GM12872 (cell line): ENCODE data around the gene HSPG2.

Source experiments
- TF ChIP-seq, protein P1 (sequence below): IDR thresholded peaks from 3 replicates; pipeline ENCODE4 v1.5.1; 2011; ENCODE audit warnings: low read depth, mild to moderate bottlenecking, low read length, moderate library complexity; ENCODE audit not compliant: insufficient read depth

Gene HSPG2

DNA sequence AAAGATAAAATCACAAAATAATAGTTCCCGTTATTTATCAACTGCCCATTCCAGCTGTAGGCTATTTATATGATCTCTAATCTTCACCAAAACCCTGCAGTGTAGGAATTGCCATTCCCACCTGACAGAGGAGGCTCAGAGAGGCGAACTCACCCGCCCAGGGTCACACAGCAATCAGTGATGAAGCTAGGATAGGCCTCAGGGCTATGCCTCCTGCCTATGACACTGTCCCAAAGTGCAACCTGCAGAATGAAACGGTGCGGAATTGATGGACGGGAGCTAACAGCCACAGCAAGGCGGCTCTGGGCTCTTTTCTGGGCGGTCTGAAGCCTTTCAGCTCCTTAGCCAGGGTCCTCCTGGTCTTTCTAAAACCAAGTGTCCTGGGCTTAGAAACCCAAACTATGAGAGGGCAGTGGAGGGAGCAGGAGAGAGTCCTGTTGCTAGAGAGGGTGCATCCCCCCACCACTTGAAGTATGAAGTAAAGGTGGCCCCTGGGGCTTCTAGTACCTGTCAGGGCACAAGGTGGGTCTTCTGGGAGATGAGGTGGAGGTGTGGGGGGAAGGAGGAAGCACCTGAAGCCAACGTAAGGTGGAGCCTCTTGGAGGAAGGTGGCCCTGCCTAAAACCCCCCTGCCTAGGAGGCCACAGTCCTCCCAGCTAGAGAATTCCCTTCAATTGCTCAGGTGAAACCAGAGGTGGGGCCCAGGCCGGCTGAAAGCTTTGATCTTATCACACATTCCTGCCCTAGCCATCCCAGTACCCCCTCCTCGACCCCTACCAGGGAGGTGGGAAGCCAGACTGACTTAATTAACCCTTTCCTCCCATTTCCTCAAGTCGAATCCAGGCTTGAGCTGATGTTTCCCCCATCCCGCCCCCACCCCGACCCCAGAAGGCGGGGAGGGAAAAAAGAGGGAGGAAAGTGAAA, 14.8 kb downstream of the HSPG2 start:
- TF ChIP-seq, protein P1, sequence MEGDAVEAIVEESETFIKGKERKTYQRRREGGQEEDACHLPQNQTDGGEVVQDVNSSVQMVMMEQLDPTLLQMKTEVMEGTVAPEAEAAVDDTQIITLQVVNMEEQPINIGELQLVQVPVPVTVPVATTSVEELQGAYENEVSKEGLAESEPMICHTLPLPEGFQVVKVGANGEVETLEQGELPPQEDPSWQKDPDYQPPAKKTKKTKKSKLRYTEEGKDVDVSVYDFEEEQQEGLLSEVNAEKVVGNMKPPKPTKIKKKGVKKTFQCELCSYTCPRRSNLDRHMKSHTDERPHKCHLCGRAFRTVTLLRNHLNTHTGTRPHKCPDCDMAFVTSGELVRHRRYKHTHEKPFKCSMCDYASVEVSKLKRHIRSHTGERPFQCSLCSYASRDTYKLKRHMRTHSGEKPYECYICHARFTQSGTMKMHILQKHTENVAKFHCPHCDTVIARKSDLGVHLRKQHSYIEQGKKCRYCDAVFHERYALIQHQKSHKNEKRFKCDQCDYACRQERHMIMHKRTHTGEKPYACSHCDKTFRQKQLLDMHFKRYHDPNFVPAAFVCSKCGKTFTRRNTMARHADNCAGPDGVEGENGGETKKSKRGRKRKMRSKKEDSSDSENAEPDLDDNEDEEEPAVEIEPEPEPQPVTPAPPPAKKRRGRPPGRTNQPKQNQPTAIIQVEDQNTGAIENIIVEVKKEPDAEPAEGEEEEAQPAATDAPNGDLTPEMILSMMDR = no peak

DNA sequence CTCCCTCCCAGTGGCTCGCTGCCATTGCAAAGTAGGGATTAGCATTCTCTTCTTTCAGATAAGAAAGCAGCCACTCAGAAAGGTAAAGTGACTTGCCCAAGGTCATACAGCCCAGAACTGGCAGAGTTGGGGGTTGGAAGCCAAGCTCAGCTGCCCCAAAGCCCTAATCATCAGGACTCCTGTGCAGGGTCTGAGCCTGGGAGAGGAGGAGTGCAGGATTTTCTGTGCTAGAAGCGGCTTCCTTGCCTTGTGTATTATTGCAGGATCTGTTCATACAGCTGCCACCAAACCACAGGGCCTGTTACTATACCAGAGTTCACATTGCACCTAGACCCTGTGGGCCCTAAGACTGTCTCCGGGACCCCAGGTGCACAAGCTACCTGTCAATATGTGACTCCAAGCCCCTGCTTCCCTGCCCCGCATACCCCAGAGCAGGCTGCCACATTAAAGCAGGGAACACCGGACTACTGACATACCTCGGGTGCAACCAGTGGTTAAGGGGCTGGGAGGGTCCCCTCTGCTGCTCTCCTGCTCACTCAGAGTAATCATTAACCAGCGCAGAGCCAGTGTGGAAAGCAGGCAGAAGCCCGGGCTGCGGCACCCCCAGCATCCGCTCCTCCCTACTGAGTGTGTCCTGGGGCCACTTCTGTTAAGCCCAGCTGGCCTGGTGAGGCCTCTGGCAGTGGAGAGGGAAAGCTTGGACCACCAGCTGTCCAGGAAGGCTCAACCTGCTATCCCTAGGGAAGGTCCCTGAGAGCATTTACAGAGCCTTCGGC, 15.8 kb downstream of the HSPG2 start:
- TF ChIP-seq, protein P1 = no peak

DNA sequence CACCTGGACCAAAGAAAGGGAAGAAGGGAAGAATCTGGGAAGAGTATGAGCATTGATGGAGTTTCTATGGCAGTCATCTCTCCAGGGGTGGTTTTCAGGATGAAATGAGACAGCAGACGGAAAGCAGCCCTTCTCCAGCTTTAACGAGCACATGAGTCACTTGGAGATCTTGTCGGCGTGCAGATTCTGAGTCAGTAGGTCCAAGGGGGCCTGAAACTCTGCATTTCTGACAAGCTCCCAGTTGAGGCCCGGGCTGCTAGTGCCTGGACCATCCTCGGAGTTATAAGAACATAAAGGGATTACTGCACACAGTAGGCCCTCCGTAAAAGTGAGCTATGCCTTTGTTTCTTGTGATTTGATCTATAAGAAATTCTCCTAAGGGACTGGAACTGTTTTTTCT, 17.6 kb downstream of the HSPG2 start:
- TF ChIP-seq, protein P1 = no peak

DNA sequence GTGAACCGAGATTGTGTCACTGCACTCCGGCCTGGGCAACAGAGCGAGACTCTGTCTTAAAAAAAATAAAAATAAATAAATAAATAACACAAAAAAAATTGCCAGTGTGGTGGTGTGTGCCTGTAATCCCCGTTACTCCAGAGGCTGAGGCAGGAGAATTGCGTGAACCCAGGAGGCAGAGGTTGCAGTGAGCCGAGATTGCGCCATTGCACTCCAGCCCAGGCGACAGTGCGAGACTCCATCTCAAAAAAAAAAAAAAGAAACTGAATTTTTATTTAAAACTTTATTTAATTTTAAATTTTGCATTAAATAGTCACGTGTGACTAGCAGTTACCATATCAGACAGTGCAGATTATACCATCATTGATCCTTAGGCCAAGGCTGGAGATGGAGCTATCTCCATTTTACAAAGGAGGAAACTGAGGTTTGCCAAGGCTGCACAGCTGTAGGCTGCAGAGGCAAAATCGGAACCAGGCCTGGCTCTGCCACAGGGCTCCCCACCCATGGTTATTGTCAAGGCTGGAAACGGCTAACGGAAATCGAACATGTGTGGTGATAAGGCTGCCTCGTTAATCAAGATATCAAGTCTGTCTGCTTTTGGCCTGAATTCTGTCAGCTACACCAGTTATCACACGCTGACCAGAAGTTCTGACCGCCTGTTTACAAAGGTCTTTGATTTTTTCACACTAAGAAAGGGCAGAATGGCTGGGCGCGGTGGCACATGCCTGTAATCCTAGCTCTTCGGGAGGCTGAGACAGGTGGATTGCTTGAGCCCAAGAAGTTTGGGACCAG, 20.5 kb downstream of the HSPG2 start:
- TF ChIP-seq, protein P1 = no peak

DNA sequence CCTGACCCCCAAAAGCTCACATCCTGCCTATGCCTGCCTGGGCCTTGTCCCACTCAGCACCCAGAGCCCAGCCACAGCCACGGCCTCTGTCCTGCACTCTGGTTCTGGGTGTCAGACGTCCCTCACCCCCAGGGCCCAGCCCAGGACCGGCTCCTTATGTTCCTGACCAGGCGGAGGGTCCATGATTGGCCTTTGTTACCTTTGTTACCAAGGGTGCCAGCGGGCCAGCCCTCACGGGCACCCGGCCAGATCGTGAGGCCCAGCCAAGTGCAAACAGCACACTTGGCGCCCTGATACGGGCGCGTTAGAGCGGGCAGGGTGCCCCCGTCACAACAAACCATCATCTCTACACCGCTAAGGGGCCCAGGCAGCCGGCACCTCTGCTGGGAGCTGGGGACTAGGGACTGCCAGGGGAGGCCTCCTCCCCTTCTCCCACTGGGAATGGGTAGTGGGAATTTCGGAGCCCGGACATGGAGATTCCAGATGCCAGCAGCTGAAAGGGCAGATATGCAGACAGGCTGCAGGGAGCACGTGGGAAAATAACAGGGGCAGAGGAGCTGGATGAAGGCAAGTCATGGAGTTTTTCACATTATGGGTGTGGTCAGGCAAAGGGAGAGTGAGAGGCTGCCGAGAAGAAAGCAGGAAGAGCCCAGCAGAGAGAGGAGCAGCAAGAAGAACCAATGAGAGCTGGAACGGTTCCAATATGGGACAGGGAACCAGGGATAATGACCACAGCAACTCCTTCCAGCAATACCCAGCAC, 22.1 kb downstream of the HSPG2 start:
- TF ChIP-seq, protein P1 = no peak

DNA sequence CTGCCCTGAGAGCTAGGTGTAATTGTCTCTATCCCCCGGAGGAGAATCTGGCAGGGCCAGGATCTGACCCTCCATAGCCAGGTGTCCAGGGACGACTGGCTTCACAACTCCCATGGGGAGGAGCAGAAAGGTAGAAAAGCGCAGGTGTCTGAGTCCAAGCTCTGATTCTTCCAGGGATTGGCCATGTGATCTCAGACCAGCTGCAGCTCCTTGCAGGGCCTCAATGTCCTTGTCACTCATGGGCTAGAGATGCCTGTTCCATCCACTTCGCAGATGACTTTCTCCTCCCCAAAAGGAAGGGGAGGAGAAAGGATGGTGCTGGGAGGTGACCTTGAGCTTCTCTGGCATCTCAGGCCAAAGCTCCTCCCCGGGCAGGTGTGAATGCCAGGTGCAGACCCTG, 22.7 kb downstream of the HSPG2 start:
- TF ChIP-seq, protein P1 = no peak
